Astrocyte (in vitro differentiated cells and primary cell): ENCODE results near the gene LITAF.

Experiments used
- EZH2 ChIP-seq: IDR thresholded peaks from 2 replicates; pipeline ENCODE4 v1.6.1; 2012; ENCODE audit warnings: mild to moderate bottlenecking, low read length, inconsistent platforms; ENCODE audit not compliant: insufficient read depth
- TF ChIP-seq, protein P1 (sequence below): IDR thresholded peaks from 2 replicates; pipeline ENCODE4 v1.5.1; 2011; ENCODE audit warnings: low read depth, mild to moderate bottlenecking, inconsistent platforms, low read length, moderate library complexity; ENCODE audit not compliant: insufficient read depth

DNA sequence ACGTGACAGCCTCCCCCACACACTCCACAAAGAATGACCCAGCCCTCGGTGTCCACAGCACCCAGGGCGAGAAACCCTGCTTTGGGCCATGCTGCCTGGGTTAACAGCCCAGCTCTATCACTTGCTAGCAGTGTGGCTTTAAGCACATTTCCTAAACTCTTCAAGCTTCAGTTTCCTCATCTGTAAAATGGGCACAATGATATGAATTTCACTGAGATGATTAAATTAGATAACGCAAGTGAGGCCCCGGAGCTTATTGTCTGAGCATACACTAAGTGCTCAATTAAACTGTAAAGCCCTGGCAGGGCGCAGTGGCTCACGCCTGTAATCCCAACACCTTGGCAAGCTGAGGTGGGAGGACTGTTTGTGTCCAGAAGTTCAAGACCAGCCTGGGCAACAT lies 79.4 kb downstream of the LITAF start:
- TF ChIP-seq, protein P1, sequence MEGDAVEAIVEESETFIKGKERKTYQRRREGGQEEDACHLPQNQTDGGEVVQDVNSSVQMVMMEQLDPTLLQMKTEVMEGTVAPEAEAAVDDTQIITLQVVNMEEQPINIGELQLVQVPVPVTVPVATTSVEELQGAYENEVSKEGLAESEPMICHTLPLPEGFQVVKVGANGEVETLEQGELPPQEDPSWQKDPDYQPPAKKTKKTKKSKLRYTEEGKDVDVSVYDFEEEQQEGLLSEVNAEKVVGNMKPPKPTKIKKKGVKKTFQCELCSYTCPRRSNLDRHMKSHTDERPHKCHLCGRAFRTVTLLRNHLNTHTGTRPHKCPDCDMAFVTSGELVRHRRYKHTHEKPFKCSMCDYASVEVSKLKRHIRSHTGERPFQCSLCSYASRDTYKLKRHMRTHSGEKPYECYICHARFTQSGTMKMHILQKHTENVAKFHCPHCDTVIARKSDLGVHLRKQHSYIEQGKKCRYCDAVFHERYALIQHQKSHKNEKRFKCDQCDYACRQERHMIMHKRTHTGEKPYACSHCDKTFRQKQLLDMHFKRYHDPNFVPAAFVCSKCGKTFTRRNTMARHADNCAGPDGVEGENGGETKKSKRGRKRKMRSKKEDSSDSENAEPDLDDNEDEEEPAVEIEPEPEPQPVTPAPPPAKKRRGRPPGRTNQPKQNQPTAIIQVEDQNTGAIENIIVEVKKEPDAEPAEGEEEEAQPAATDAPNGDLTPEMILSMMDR: no peak
- TF ChIP-seq EZH2: no peak
